ENCODE data around the gene CARMIL3.
"Not testable (repeated sequence)": the region's sequence is repeated elsewhere in the genome, so short reads cannot be mapped to it uniquely, and the experiment has no call there.

The CARMIL3 gene, protein sequence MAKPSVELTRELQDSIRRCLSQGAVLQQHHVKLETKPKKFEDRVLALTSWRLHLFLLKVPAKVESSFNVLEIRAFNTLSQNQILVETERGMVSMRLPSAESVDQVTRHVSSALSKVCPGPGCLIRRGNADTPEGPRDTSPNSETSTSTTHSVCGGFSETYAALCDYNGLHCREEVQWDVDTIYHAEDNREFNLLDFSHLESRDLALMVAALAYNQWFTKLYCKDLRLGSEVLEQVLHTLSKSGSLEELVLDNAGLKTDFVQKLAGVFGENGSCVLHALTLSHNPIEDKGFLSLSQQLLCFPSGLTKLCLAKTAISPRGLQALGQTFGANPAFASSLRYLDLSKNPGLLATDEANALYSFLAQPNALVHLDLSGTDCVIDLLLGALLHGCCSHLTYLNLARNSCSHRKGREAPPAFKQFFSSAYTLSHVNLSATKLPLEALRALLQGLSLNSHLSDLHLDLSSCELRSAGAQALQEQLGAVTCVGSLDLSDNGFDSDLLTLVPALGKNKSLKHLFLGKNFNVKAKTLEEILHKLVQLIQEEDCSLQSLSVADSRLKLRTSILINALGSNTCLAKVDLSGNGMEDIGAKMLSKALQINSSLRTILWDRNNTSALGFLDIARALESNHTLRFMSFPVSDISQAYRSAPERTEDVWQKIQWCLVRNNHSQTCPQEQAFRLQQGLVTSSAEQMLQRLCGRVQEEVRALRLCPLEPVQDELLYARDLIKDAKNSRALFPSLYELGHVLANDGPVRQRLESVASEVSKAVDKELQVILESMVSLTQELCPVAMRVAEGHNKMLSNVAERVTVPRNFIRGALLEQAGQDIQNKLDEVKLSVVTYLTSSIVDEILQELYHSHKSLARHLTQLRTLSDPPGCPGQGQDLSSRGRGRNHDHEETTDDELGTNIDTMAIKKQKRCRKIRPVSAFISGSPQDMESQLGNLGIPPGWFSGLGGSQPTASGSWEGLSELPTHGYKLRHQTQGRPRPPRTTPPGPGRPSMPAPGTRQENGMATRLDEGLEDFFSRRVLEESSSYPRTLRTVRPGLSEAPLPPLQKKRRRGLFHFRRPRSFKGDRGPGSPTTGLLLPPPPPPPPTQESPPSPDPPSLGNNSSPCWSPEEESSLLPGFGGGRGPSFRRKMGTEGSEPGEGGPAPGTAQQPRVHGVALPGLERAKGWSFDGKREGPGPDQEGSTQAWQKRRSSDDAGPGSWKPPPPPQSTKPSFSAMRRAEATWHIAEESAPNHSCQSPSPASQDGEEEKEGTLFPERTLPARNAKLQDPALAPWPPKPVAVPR (N-terminal part only)

DNA sequence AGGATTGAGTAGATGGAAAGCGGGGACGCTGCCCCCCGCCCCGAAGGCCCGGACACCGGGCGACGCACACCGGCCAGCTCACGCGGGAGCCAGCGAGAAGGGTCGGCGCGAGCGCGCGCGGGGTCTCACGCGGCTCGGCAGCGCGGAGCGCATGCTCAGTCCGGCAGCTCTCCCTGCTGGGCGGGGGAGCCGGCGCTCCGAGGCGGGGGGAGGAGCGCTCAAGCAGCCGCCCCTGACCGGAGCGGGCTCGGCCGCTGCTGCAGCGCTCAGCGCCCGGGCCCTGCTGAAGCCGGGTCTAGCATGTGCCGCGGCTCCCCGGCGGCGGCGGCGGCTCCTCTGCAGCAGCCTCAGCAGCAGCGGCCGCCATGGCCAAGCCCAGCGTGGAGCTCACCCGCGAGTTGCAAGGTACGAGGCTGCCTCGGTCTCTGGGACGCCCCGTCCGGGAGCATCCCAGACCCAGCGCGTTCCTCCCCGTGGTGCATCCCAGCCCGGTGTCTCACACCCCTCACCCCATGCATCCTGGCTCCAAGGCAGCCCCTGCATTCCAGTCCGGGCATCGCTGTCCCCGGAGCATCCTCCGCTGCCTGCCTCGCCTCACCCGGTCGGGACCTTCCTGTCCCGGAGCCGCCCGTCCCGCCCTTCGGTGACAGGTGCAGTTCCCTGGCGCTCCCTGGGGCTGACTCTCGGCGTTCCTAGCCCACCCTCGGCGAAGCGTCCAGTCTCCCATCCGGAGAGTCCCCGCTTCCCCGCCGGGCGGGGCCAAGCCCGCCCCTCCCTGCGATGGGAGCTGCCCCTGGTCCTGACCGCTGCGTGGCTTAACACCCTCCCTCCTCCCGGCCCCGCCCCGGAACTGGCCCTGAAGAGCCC lies at the start of gene CARMIL3:
TSS of gene CARMIL3 (plus strand) at position 221 of the 867 bp plus-strand sequence. CDS start at position 366, 145 bp downstream.
- in situ Hi-C loops (cut with MboI; ENCODE audit: low pct_unique_long_range_greater_than_20kb, low sequenced_read_pairs): no loop called here
- DNase-seq: peak; percentile 55

DNA sequence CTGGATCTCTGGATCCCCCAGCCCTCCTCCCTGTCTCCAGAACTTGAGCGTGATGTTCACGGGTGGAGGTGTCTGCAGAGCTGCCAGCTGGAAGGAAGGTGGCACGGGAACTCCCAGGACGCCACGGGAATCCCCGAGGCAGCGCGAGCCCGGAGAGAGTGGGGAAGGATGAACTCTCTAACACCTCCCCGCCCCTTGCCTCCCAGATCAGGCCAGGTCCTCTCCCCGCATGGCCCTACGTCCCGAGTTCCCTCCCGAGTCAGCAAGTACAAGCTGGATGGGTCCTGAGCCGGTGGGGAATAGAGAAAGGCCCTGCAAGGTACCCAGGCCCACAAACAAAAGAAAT lies 45.4 kb upstream of the CARMIL3 start:
- in situ Hi-C loops (cut with MboI; ENCODE audit: low pct_unique_long_range_greater_than_20kb, low sequenced_read_pairs); DNase-seq: not testable (repeated sequence)

DNA sequence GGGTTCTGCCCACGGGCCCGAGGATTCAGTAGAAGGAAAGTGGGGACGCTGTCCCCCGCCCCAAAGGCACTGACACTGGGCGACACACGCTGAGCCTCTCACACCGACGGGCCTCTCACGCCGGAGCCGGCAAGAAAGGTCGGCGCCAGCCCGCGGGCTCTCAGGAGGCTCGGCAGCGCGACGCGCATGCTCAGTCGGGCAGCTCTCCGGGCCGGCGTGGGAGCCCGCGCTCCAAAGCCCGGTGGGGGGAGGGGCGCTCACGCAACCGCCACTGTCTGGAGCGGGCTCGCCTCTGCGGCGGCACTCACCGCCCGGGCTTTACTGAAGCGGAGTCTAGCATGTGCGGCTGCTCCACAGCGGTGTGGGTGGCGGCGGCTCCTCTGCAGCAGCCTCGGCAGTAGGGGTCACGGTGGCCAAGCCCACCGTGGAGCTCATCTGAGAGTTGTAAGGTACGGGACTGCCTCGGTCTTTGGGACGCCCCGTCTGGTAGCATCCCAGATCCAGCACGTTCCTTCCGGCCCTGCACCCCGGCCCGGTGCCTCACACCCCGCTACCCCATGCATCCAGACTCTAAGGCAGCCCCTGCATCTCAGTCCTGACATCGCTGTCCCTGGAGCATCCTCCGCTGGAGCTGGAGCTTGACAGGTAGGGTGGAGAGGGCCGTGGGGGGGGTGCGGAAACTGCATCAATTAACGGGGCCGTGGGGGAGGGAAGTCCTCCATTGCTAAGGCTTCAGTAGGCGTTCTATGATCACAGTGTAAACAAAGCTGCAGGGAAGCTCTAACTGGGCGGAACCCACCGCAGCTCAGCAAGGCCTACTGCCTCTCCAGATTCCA lies 44.8 kb upstream of the CARMIL3 start:
- peak; percentile 28 for DNase-seq

DNA sequence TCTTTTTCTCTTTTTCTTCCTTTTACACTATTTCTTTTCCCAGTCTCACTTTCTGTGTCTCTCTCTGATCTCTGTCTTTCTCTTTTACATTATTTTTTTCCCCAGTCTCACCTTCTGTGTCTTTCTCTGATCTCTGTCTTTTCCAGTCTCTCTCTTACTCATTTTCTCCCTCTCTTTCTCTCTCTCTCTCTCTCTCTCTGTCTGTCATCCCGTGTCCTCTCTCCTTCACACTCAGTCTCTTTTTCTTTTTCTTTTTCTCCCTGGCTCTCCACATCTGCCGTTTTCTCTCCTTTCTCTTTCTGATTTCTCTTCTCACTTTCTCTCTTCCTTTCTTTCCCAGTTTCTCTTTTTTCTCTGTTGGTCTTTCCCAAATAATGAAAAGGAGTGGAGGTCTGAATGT lies 40.8 kb upstream of the CARMIL3 start:
- DNase-seq: no peak
- in situ Hi-C loops (cut with MboI; ENCODE audit: low pct_unique_long_range_greater_than_20kb, low sequenced_read_pairs): no loop called here

More for the DNA sequence above, 44.8 kb upstream of the CARMIL3 start:
- in situ Hi-C loops (cut with MboI; ENCODE audit: low pct_unique_long_range_greater_than_20kb, low sequenced_read_pairs): not testable (repeated sequence)

DNA sequence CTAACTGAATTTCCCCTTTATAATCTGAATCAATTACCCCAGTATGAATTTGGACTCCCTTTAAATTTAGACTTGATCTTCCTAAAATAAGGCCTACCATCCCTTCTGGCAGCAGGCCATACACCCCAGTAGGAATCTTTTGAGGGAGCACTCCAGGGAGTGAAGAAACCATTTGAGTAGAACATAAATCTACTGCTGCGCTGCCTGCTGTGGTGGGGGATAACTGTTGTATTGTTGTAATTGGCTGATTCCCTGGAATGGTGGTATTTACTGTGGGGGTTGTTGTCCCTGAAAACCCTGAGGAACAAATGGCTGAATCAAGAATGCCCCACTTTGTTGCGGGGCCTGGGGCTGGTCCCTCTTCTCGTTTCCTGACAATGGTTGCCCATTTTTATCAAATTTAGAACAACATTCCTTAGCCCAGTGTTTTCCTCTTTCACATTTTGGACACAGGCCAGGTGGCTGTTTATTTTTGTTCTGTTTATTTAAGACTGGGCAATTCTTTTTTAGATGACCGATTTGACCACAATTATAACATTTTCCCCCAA lies 39.0 kb upstream of the CARMIL3 start:
- in situ Hi-C loops (cut with MboI; ENCODE audit: low pct_unique_long_range_greater_than_20kb, low sequenced_read_pairs); DNase-seq: not testable (repeated sequence)

DNA sequence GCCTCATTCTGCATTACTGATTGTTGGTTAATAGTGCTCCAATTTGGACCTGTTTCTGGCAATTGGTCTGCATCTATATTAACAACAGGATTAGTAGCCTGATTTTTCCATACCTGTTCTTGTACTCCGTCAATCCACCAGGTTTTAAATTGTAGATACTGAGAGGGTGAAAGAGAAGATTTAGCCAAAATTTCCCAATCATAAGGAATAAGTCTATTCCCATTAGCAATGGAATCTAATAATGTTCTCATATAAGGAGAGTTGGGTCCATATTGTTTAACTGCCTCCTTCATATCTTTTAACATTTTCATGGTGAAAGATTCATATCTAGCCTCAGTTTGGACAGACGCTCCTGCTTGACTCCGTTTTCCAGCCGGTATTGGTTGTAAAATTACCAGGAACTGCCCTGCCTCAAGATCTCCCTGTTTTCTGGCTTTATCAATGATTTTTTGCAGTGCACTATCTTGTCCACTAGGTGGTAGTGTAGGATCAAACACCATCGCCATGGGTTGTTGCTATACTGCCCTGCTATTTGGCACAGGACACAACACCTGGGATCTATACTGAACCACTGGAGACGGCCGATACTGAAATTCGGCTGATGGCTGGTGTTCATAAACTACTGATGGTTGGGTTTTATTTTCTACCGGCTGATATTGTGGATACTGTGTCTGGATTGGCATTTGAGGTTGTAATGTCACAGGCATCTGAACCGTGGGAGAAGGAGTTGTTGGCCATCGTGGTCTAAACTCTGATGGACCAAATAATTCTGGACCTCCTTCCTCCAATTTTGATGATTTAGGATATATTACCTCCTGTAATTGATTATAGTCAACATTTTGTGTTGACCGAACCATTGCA lies 37.9 kb upstream of the CARMIL3 start:
- DNase-seq: peak; percentile 90
- in situ Hi-C loops (cut with MboI; ENCODE audit: low pct_unique_long_range_greater_than_20kb, low sequenced_read_pairs): no loop called here

DNA sequence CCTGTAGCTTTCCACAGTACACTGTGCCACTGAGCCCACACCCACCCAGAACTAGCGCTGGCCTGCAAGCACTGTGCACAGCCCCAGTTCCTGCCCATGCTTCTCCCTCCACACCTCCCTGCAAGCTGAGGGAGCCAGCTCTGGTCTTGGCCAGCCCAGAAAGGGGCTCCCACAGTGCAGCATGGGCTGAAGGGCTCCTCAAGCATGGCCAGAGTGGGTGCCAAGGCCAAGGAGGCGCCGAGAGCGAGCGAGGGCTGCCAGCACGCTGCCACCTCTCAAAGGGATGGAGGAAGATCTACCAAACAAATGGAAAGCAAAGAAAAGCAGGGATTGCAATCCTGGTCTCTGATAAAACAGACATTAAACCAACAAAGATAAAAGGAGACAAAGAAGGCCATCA lies 36.1 kb upstream of the CARMIL3 start:
- in situ Hi-C loops (cut with MboI; ENCODE audit: low pct_unique_long_range_greater_than_20kb, low sequenced_read_pairs): not testable (repeated sequence)

DNA sequence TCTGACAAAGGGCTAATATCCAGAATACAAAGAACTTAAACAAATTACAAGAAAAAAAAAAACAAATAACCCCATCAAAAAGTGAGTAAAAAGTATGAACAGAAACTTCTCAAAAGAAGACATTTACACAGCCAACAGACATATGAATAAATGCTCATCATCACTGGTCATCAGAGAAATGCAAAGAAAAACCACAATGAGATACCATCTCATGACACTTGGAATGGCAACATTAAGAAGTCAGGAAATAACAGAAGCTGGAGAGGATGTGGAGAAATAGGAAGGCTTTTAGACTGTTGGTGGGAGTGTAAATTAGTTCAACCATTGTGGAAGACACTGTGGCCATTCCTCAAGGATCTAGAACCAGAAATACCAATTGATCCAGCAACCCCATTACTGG lies 32.8 kb upstream of the CARMIL3 start:
- DNase-seq: peak; percentile 40
- in situ Hi-C loops (cut with MboI; ENCODE audit: low pct_unique_long_range_greater_than_20kb, low sequenced_read_pairs): not testable (repeated sequence)

More for the DNA sequence above, 36.1 kb upstream of the CARMIL3 start:
- not testable (repeated sequence) for DNase-seq

DNA sequence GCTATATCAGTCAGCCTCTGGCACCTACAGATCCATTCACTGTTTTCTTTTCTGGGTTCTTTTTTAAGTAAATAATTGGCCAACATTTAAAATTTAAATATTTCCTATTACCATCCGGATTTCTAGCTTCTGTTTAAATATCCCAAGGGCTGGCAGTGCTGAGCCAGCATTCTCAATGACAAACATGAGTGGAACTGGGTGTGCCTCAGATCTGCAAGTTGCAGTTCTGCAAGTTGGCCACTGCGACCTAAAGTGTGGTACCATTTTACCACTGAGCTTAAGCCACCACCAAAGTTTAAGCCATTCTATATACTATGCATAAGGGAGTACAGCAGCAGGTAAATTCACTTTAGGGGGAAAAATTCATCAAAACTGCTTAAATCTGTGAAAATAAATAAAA lies 31.9 kb upstream of the CARMIL3 start:
- in situ Hi-C loops (cut with MboI; ENCODE audit: low pct_unique_long_range_greater_than_20kb, low sequenced_read_pairs); DNase-seq: not testable (repeated sequence)

DNA sequence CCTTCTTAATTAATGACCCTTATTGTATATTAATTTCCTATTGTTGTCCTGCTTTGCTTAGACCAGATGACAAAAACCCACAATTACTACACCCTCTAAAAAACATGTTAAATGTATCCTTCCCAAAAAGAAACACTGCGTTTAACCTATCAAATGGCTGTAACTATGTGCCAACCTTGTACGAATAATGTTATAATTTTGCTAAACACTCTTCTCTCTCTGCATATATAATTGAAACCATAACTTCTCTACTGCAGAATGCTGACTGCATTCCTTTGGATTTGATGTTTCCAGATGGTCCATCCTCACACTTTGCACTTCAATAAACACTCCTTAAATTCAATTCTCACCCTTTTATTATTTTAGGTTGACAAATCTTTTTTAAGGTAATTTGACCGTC lies 31.3 kb upstream of the CARMIL3 start:
- in situ Hi-C loops (cut with MboI; ENCODE audit: low pct_unique_long_range_greater_than_20kb, low sequenced_read_pairs); DNase-seq: not testable (repeated sequence)

DNA sequence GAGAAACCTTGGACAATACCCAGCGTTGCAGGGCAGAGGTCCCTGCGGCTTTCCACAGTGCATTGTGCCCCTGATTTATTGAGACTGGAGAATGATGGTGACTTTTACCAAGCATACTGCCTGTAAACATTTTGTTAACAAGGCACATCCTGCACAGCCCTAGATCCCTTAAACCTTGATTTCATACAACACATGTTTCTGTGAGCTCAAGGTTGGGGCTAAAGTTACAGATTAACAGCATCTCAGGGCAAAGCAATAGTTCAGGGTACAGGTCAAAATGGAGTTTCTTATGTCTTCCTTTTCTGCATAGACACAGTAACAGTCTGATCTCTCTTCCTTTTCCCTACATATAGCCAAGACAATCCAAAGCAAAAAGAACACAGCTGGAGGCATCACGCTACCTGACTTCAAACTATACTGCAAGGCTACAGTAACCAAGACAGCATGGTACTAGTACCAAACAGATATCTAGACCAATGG lies 26.8 kb upstream of the CARMIL3 start:
- in situ Hi-C loops (cut with MboI; ENCODE audit: low pct_unique_long_range_greater_than_20kb, low sequenced_read_pairs); DNase-seq: not testable (repeated sequence)

DNA sequence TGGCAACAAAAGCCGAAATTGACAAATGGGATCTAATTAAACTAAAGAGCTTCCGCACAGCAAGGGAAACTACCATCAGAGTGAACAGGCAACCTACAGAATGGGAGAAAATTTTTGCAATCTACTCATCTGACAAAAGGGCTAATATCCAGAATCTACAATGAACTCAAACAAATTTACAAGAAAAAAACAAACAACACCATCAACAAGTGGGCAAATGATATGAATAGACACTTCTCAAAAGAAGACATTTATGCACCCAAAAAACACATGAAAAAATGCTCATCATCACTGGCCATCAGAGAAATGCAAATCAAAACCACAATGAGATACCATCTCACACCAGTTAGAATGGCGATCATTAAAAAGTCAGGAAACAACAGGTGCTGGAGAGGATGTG lies 22.1 kb upstream of the CARMIL3 start:
- in situ Hi-C loops (cut with MboI; ENCODE audit: low pct_unique_long_range_greater_than_20kb, low sequenced_read_pairs); DNase-seq: not testable (repeated sequence)

DNA sequence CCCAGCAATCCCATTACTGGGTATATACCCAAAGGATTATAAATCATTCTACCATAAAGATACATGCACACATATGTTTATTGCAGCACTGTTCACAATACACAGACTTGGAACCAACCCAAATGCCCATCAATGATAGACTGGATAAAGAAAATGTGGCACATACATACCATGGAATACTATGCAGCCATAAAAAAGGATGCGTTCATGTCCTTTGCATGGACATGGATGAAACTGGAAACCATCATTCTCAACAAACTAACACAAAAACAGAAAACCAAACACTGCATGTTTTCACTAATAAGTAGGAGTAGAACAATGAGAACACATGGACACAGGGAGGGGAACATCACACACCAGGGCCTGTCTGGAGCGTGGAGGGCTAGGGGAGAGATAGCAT lies 20.5 kb upstream of the CARMIL3 start:
- in situ Hi-C loops (cut with MboI; ENCODE audit: low pct_unique_long_range_greater_than_20kb, low sequenced_read_pairs); DNase-seq: not testable (repeated sequence)

DNA sequence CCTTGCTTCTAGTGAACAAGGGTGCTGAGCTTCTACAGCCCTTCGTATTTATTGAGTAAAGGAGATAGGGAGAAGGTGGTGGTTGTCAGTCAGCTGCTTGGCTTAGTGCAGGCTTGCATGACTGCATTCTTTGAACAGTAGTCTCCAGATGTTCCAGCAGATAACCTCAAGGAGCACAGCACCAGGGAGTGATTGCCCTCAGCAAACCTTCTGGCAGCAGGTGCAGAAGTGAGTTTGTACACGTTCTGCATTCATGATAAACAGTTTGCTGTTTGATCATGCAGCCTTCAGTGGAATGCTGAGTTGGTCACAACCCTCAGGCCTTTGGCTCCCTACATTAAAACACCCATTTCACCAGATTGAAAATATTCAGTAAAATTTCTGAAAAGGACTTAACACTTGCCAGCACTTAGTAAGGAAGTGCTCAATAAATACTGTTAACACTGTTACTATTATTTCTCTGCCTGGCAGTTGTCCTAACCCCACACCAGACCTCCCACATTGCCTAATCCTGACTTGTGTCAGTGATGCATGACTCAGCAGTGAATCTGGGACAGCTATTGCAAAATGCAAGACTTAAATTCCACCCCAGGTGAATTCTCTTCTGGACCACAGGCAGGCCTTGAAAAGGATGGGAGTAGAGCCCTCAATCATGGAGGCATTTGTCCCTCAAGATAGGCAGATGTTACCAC lies 18.9 kb upstream of the CARMIL3 start:
- in situ Hi-C loops (cut with MboI; ENCODE audit: low pct_unique_long_range_greater_than_20kb, low sequenced_read_pairs): no loop called here
- DNase-seq: peak; percentile 40

DNA sequence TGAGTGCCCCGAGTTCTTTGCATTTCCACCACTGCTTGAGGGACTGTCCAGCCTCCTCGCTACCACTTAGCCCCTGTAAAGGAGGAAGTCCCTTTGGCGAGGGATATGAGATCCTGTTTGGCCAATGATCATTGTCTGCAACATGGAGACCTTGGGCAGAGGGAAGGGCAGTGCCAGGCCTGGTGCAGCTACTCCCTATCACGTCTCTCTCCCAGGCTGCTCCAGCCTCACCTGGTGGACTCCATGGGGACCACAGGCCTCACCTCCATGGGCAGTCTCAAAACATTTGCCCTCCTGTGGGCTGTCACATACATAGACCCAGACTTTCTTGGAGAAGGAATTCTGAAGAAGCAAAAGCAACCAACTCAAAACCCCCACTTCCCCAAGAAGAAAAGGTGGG lies 16.0 kb upstream of the CARMIL3 start:
- in situ Hi-C loops (cut with MboI; ENCODE audit: low pct_unique_long_range_greater_than_20kb, low sequenced_read_pairs); DNase-seq: not testable (repeated sequence)

All from KBM-7 (cell line).